Prostate gland (tissue), 2 donors: ENCODE measurements around the gene FXYD2.

Experiments
- POLR2A ChIP-seq: fragments of 450-650 bp; IDR thresholded peaks from one replicate; pipeline ENCODE4 v1.6.1; 2016; ENCODE audit warnings: antibody characterized with exemption, mild to moderate bottlenecking
- POLR2AphosphoS5 ChIP-seq: sonication (generic); formaldehyde crosslinking; IDR thresholded peaks from one replicate; pipeline ENCODE4 v1.6.1; 2017; ENCODE audit warnings: antibody characterized with exemption
- TF ChIP-seq, protein P1 (sequence below), 4 experiments: fragments of 200-600 bp in 2 of 4; fragments of 450-650 bp in 2 of 4; sonication (generic) in 2 of 4; IDR thresholded peaks; 1 replicate in 3 of 4; 2 replicates in 1 of 4; pipeline ENCODE4 v1.5.1; 2016 to 2019; ENCODE audit warnings: antibody characterized with exemption in 4 of 4, mild to moderate bottlenecking in 2 of 4, moderate library complexity in 2 of 4

- TF ChIP-seq, protein P1, sequence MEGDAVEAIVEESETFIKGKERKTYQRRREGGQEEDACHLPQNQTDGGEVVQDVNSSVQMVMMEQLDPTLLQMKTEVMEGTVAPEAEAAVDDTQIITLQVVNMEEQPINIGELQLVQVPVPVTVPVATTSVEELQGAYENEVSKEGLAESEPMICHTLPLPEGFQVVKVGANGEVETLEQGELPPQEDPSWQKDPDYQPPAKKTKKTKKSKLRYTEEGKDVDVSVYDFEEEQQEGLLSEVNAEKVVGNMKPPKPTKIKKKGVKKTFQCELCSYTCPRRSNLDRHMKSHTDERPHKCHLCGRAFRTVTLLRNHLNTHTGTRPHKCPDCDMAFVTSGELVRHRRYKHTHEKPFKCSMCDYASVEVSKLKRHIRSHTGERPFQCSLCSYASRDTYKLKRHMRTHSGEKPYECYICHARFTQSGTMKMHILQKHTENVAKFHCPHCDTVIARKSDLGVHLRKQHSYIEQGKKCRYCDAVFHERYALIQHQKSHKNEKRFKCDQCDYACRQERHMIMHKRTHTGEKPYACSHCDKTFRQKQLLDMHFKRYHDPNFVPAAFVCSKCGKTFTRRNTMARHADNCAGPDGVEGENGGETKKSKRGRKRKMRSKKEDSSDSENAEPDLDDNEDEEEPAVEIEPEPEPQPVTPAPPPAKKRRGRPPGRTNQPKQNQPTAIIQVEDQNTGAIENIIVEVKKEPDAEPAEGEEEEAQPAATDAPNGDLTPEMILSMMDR (IDR thresholded peaks at IDR 0.05) = no peak
- TF ChIP-seq POLR2AphosphoS5 = no peak
- no peak for TF ChIP-seq POLR2A
These were observed 31.5 kb upstream of the FXYD2 start for GRCh38 chr11:117855912-117856651.
